ENCODE measurements around the gene AGAP1. TPM values are rescaled to one million over a fixed set of nuclear protein-coding genes. Genes with fewer than 3 reads are reported as not detected.

AGAP1 gene
- total RNA-seq, 1 donor from 2014 or later, result 46.3 TPM

DNA sequence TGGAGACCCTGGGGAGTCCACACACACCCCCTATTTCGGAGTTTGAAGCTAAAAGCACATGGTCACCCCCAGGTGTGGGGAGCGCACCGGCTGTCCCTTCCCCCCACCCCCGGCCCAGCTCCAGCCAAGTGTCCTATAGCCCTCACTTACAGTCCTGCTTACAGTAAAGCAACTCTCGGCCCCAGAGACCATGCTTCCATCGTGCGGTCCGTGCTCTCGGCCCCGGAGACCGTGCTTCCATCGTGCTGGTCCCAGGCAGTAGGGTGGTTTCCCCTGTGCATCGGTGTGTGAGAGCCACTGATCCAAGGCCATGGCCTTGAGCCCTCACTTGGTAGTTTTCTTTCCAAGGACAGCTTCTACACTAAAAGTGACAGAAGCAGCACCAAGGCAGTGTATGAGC is 625.6 kb downstream of the AGAP1 start:
- peaks cover 3% of the 10 kb centered on the region for H3K27me3 Mint-ChIP-seq
- DNase-seq (ENCODE audit: extremely low spot score, unreplicated experiment), result no peak
- no peak overlapping the region for H3K4me3 Mint-ChIP-seq
- H3K4me1 Mint-ChIP-seq (ENCODE audit: unreplicated experiment), result peaks cover 32% of the 10 kb centered on the region
- H3K36me3 Mint-ChIP-seq, result peaks cover 10% of the 10 kb centered on the region
- no peaks in the 10 kb centered on the region for H3K9me3 Mint-ChIP-seq
- TF ChIP-seq CTCF (conservative IDR thresholded peaks at IDR 0.05), result no peak
- no peak overlapping the region for H3K27ac Mint-ChIP-seq

DNA sequence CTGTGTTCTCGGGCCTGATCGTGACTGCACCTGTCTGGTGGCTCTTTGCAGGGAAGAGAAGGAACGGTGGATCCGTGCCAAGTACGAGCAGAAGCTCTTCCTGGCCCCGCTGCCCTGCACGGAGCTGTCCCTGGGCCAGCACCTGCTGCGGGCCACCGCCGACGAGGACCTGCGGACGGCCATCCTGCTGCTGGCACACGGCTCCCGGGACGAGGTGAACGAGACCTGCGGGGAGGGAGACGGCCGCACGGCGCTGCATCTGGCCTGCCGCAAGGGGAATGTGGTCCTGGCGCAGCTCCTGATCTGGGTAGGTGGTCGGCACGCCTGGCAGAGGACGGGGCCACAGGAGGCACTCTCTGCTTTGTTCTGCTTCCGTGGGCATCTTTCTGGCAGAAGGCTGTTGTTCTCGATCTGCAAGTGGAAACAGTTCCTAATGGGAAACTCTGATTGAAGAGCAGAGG is 626.3 kb downstream of the AGAP1 start:
- no peak overlapping the region for H3K4me3 Mint-ChIP-seq
- H3K27ac Mint-ChIP-seq, result no peak overlapping the region
- TF ChIP-seq CTCF (conservative IDR thresholded peaks at IDR 0.05), result no peak
- DNase-seq (ENCODE audit: extremely low spot score, unreplicated experiment), result no peak
- no peaks in the 10 kb centered on the region for H3K9me3 Mint-ChIP-seq
- peaks cover 15% of the 10 kb centered on the region for H3K36me3 Mint-ChIP-seq
- H3K4me1 Mint-ChIP-seq (ENCODE audit: unreplicated experiment), result peaks cover 32% of the 10 kb centered on the region
- peaks cover 3% of the 10 kb centered on the region for H3K27me3 Mint-ChIP-seq

DNA sequence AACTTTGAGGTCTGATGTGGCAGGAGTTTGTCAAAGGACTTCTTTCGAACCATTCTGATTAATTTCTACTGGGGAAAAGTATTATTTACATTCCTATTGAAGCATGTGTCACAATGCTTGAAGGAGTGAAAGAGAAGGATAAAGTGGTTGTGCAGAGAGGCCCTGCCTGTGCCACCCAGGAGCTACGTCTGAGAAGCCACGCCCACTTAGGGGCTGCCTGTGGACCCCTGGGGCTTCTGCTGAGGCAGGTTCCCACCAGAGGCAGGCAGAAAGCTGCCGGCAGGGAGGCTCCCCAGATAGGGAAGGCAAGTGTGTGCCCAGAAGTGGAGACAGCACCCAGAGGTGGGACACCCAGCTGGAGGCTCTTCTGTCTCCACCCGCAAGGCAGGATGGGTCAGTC is 627.0 kb downstream of the AGAP1 start:
- peaks cover 20% of the 10 kb centered on the region for H3K36me3 Mint-ChIP-seq
- H3K4me1 Mint-ChIP-seq (ENCODE audit: unreplicated experiment), result peaks cover 32% of the 10 kb centered on the region
- no peak for DNase-seq (ENCODE audit: extremely low spot score, unreplicated experiment)
- H3K4me3 Mint-ChIP-seq, result no peak overlapping the region
- H3K27ac Mint-ChIP-seq, result no peak overlapping the region
- peaks cover 3% of the 10 kb centered on the region for H3K27me3 Mint-ChIP-seq
- TF ChIP-seq CTCF (conservative IDR thresholded peaks at IDR 0.05), result no peak
- no peaks in the 10 kb centered on the region for H3K9me3 Mint-ChIP-seq

DNA sequence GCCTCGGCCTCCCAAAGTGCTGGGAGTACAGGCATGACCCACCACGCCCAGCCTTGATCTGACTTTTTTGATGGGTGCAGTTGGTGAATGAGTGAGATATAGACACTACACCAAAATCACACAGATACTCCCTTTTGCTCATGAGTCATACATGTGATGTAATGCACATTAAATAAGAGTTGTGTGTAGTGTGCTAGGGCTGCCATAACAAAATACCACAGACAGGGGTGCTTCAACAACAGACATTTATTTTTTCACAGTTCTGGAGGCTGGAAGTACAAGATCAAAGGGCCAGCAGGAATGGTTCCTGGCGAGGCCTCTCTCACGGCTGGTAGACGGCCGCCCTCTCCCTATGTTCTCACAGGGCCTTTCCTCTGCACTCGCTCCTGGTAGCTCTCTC is 627.7 kb downstream of the AGAP1 start:
- Mint-ChIP-seq H3K4me1 (ENCODE audit: unreplicated experiment) (peaks cover 32% of the 10 kb centered on the region), H3K9me3 (no peaks in the 10 kb centered on the region), H3K4me3 (no peak overlapping the region), H3K27ac (no peak overlapping the region), H3K36me3 (peaks cover 20% of the 10 kb centered on the region), H3K27me3 (peaks cover 3% of the 10 kb centered on the region)
- no peak for DNase-seq (ENCODE audit: extremely low spot score, unreplicated experiment)
- no peak for TF ChIP-seq CTCF (conservative IDR thresholded peaks at IDR 0.05)

GRCh38 chr2:236122236-236122635 is 628.4 kb downstream of the AGAP1 start:
- no peak for DNase-seq (ENCODE audit: extremely low spot score, unreplicated experiment)
- peaks cover 25% of the 10 kb centered on the region for H3K4me1 Mint-ChIP-seq (ENCODE audit: unreplicated experiment)
- H3K9me3 Mint-ChIP-seq, result no peaks in the 10 kb centered on the region
- no peak overlapping the region for H3K27ac Mint-ChIP-seq
- H3K4me3 Mint-ChIP-seq, result no peak overlapping the region
- peaks cover 20% of the 10 kb centered on the region for H3K36me3 Mint-ChIP-seq
- no peaks in the 10 kb centered on the region for H3K27me3 Mint-ChIP-seq
- TF ChIP-seq CTCF (conservative IDR thresholded peaks at IDR 0.05), result no peak

DNA sequence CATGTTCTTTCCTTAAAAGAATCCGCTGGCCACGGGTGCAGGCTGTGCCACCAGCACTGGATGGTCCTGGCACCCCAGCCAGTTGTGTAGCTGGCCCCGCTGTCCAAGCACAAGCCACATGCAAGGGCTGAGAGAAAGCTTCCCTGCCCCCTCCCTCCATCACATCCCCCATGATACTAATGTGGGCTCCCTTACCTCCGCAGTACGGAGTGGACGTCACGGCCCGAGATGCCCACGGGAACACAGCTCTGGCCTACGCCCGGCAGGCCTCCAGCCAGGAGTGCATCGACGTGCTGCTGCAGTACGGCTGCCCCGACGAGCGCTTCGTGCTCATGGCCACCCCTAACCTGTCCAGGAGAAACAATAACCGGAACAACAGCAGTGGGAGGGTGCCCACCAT is 629.9 kb downstream of the AGAP1 start:
- TF ChIP-seq CTCF (conservative IDR thresholded peaks at IDR 0.05), result no peak

More for the DNA sequence above, 629.9 kb downstream of the AGAP1 start:
- Mint-ChIP-seq H3K36me3 (peaks cover 20% of the 10 kb centered on the region), H3K4me1 (ENCODE audit: unreplicated experiment) (peaks cover 14% of the 10 kb centered on the region), H3K27ac (no peak overlapping the region), H3K27me3 (no peaks in the 10 kb centered on the region), H3K4me3 (no peak overlapping the region), H3K9me3 (no peaks in the 10 kb centered on the region)
- no peak for DNase-seq (ENCODE audit: extremely low spot score, unreplicated experiment)

Data from type B pancreatic cell (in vitro differentiated cells).